Progenitor cell of endocrine pancreas (in vitro differentiated cells): Measurements from ENCODE around the gene FHL2. TPM values are rescaled to one million over a fixed set of nuclear protein-coding genes. Genes with fewer than 3 reads are reported as not detected.
A peak's percentile ranks its signal among the peaks of the same experiment; 100 is the strongest.

Experiments used
- DNase-seq: peaks from one replicate; pipeline ENCODE4 v3.0.0; 2021; ENCODE audit warnings: low spot score; ENCODE audit not compliant: unreplicated experiment
- H3K27ac Mint-ChIP-seq: 2 replicates; pipeline ENCODE4 v1.8.0; 2021; ENCODE audit warnings: mild to moderate bottlenecking, moderate library complexity, mixed read lengths
- H3K27me3 Mint-ChIP-seq: 2 replicates; pipeline ENCODE4 v1.8.0; 2021; ENCODE audit warnings: mixed read lengths
- H3K36me3 Mint-ChIP-seq: 2 replicates; pipeline ENCODE4 v1.8.0; 2022; ENCODE audit warnings: mixed read lengths; ENCODE audit not compliant: insufficient read depth
- H3K4me1 Mint-ChIP-seq: 2 replicates; pipeline ENCODE4 v1.8.0; 2021; ENCODE audit warnings: low read depth, mixed read lengths
- H3K4me3 Mint-ChIP-seq: 2 replicates; pipeline ENCODE4 v1.8.0; 2021; ENCODE audit warnings: low read depth, mild to moderate bottlenecking, moderate library complexity, mixed read lengths
- H3K9me3 Mint-ChIP-seq: 2 replicates; pipeline ENCODE4 v1.8.0; 2021; ENCODE audit warnings: low read depth, mixed read lengths
- CTCF ChIP-seq: fragments of 200-600 bp; sonication (generic); IDR thresholded peaks from one replicate; pipeline ENCODE4 v1.5.0; 2021; ENCODE audit warnings: antibody characterized with exemption, mild to moderate bottlenecking; ENCODE audit not compliant: unreplicated experiment
- total RNA-seq: library from RNA; stranded (reverse); gene quantifications from 2 replicates; pipeline ENCODE4 v1.2.1, GENCODE V29; 2021

FHL2 gene
- total RNA-seq, 1 donor from 2014 or later: 2.2 TPM

- H3K9me3 Mint-ChIP-seq: no peaks in the 10 kb centered on the region
- TF ChIP-seq CTCF: no peak
- peak overlapping the region; percentile 19 for H3K27ac Mint-ChIP-seq
- H3K4me3 Mint-ChIP-seq: no peak overlapping the region
- no peak for DNase-seq
- peaks cover 10% of the 10 kb centered on the region for H3K4me1 Mint-ChIP-seq
- no peaks in the 10 kb centered on the region for H3K27me3 Mint-ChIP-seq
- H3K36me3 Mint-ChIP-seq: no peaks in the 10 kb centered on the region
These were observed 74.1 kb downstream of the FHL2 start for GRCh38 chr2:105324732-105325131.

GRCh38 chr2:105324101-105324500 lies 74.8 kb downstream of the FHL2 start:
- H3K27ac Mint-ChIP-seq: no peak overlapping the region
- peaks cover 9% of the 10 kb centered on the region for H3K4me1 Mint-ChIP-seq
- no peak for DNase-seq
- no peak for TF ChIP-seq CTCF
- H3K36me3 Mint-ChIP-seq: no peaks in the 10 kb centered on the region
- H3K9me3 Mint-ChIP-seq: no peaks in the 10 kb centered on the region
- H3K4me3 Mint-ChIP-seq: no peak overlapping the region
- H3K27me3 Mint-ChIP-seq: no peaks in the 10 kb centered on the region

- no peak overlapping the region for H3K27ac Mint-ChIP-seq
- H3K9me3 Mint-ChIP-seq: no peaks in the 10 kb centered on the region
- peaks cover 2% of the 10 kb centered on the region for H3K4me1 Mint-ChIP-seq
- no peak for TF ChIP-seq CTCF
- H3K4me3 Mint-ChIP-seq: no peak overlapping the region
- no peaks in the 10 kb centered on the region for H3K36me3 Mint-ChIP-seq
- H3K27me3 Mint-ChIP-seq: no peaks in the 10 kb centered on the region
- no peak for DNase-seq
These were observed 75.7 kb downstream of the FHL2 start for GRCh38 chr2:105323111-105323510.

- Mint-ChIP-seq H3K4me1 (peaks cover 2% of the 10 kb centered on the region), H3K36me3 (peaks cover 2% of the 10 kb centered on the region), H3K27me3 (no peaks in the 10 kb centered on the region), H3K9me3 (no peaks in the 10 kb centered on the region), H3K4me3 (no peak overlapping the region), H3K27ac (no peak overlapping the region)
- no peak for TF ChIP-seq CTCF
- no peak for DNase-seq
These were observed 76.8 kb downstream of the FHL2 start for GRCh38 chr2:105321875-105322646.

- DNase-seq: no peak
- no peak overlapping the region for H3K27ac Mint-ChIP-seq
- no peaks in the 10 kb centered on the region for H3K27me3 Mint-ChIP-seq
- no peak for TF ChIP-seq CTCF
- H3K9me3 Mint-ChIP-seq: no peaks in the 10 kb centered on the region
- H3K4me1 Mint-ChIP-seq: peaks cover 2% of the 10 kb centered on the region
- H3K36me3 Mint-ChIP-seq: peaks cover 2% of the 10 kb centered on the region
- H3K4me3 Mint-ChIP-seq: no peak overlapping the region
These were observed 78.1 kb downstream of the FHL2 start for GRCh38 chr2:105320651-105321215.
